H1 (cell line): Measurements from ENCODE around the gene POLE2. TPM values are rescaled to one million over a fixed set of nuclear protein-coding genes. Genes with fewer than 3 reads are reported as not detected.

ENCODE experiments used
- BRCA1 ChIP-seq: IDR thresholded peaks from 2 replicates; pipeline ENCODE4 v1.6.1; 2012; ENCODE audit warnings: low read depth, low read length, improper control_type of control experiment
- CHD2 ChIP-seq: IDR thresholded peaks from 2 replicates; pipeline ENCODE4 v1.6.1; 2012; ENCODE audit warnings: low read length, improper control_type of control experiment
- CREB1 ChIP-seq: IDR thresholded peaks from 2 replicates; pipeline ENCODE4 v1.6.1; 2012; ENCODE audit warnings: inconsistent platforms
- CTBP2 ChIP-seq: IDR thresholded peaks from 2 replicates; pipeline ENCODE4 v1.7.0; 2011; ENCODE audit warnings: borderline replicate concordance, mild to moderate bottlenecking, moderate library complexity, mixed read lengths, low read length; ENCODE audit not compliant: insufficient read depth, insufficient read length
- EGR1 ChIP-seq: IDR thresholded peaks from 2 replicates; pipeline ENCODE4 v1.6.1; 2011; ENCODE audit warnings: low read depth, low read length, borderline replicate concordance
- GTF2F1 ChIP-seq: IDR thresholded peaks from 2 replicates; pipeline ENCODE4 v1.6.1; 2012; ENCODE audit warnings: low read depth, low read length, improper control_type of control experiment, borderline replicate concordance
- KDM4A ChIP-seq: IDR thresholded peaks from one replicate; pipeline ENCODE4 v1.7.1; 2012; ENCODE audit warnings: low read depth, mild to moderate bottlenecking, moderate library complexity, low read length, inconsistent platforms; ENCODE audit not compliant: severe bottlenecking
- KDM5A ChIP-seq: fragments of 200-600 bp; IDR thresholded peaks from 2 replicates; pipeline ENCODE4 v1.7.1; 2012; ENCODE audit warnings: mild to moderate bottlenecking, low read length, inconsistent platforms, mixed read lengths
- MAX ChIP-seq: IDR thresholded peaks from 2 replicates; pipeline ENCODE4 v1.6.1; 2012; ENCODE audit warnings: inconsistent platforms
- NRF1 ChIP-seq: IDR thresholded peaks from 2 replicates; pipeline ENCODE4 v1.6.1; 2011; ENCODE audit warnings: mild to moderate bottlenecking, low read depth, low read length, improper control_type of control experiment
- PHF8 ChIP-seq: fragments of 200-600 bp; sonication (generic); conservative IDR thresholded peaks from 2 replicates; pipeline ENCODE4 v1.7.1; 2012; ENCODE audit warnings: low read depth, mild to moderate bottlenecking, inconsistent platforms, low read length, moderate library complexity
- POU5F1 ChIP-seq: IDR thresholded peaks from 2 replicates; pipeline ENCODE4 v1.6.1; 2011; ENCODE audit warnings: low read depth, mild to moderate bottlenecking, low read length, moderate library complexity
- RNF2 ChIP-seq: fragments of 200-900, 300-1000 bp; sonication (generic); IDR thresholded peaks from 2 replicates; pipeline ENCODE4 v1.7.1; 2016; ENCODE audit warnings: borderline replicate concordance, low read depth, mild to moderate bottlenecking, antibody characterized with exemption, low read length; ENCODE audit not compliant: poor library complexity, severe bottlenecking; ENCODE audit errors: missing control alignments
- RXRA ChIP-seq: IDR thresholded peaks from 2 replicates; pipeline ENCODE4 v1.6.1; 2011; ENCODE audit warnings: low read depth, mild to moderate bottlenecking, low read length, moderate library complexity; ENCODE audit not compliant: insufficient read depth
- SIN3A ChIP-seq, 2 experiments: IDR thresholded peaks in 1 of 2; conservative IDR thresholded peaks in 1 of 2; 2 replicates each; pipeline ENCODE4 v1.6.1; 2011 to 2012; ENCODE audit warnings: low read length in 2 of 2, improper control_type of control experiment in 1 of 2, low read depth in 1 of 2, mild to moderate bottlenecking in 1 of 2
- SIRT6 ChIP-seq: IDR thresholded peaks from one replicate; pipeline ENCODE4 v1.7.1; 2012; ENCODE audit warnings: low read length, inconsistent platforms
- SP1 ChIP-seq: IDR thresholded peaks from 2 replicates; pipeline ENCODE4 v1.6.1; 2011; ENCODE audit warnings: low read depth, low read length
- SP4 ChIP-seq: IDR thresholded peaks from 2 replicates; pipeline ENCODE4 v1.6.1; 2012; ENCODE audit warnings: low read length, inconsistent platforms
- TCF12 ChIP-seq: IDR thresholded peaks from 2 replicates; pipeline ENCODE4 v1.6.1; 2011; ENCODE audit warnings: low read depth, mild to moderate bottlenecking, low read length
- TEAD4 ChIP-seq: IDR thresholded peaks from 2 replicates; pipeline ENCODE4 v1.6.1; 2012; ENCODE audit warnings: low read depth, low read length, inconsistent platforms, mixed read lengths
- USF2 ChIP-seq: IDR thresholded peaks from 2 replicates; pipeline ENCODE4 v1.6.1; 2011; ENCODE audit warnings: low read length, improper control_type of control experiment
- YY1 ChIP-seq: IDR thresholded peaks from 2 replicates; pipeline ENCODE4 v1.6.1; 2011; ENCODE audit warnings: low read depth, mild to moderate bottlenecking, low read length
- ZNF274 ChIP-seq: IDR thresholded peaks from 2 replicates; pipeline ENCODE4 v1.7.0; 2012; ENCODE audit warnings: low read length, borderline replicate concordance; ENCODE audit errors: extremely low read depth
- polyA plus RNA-seq, 7 experiments: library from polyadenylated mRNA; depleted of rRNA in 3 of 7; stranded (reverse) in 5 of 7; unstranded in 2 of 7; fragments of >200 nt in 5 of 7; fragments of 200-250 nt in 2 of 7; gene quantifications; 1 replicate in 5 of 7; 2 replicates in 1 of 7; 4 replicates in 1 of 7; pipeline versions ENCODE4 v1.2.1 to v1.2.3, GENCODE V29; 2011 to 2013; ENCODE audit warnings: missing spikeins in 2 of 7, mixed read lengths in 2 of 7
- total RNA-seq: library from RNA; stranded (reverse); fragmentation: NEBNext Ultra II Directional; extraction: Animal tissue kit (Norgen Biotek cat#: 25700); gene quantifications from 2 replicates; pipeline ENCODE4 v1.2.1, GENCODE V29; 2021

The POLE2 gene
- total and polyA plus RNA-seq, 2 of the 8 experiments (the other 6 are each of a cell fraction or from before 2014, with no cell fraction given) = 31.2 to 41.7 TPM

- TF ChIP-seq SP1 (no peak), SP4 (no peak), MAX (peak; percentile 10; the same call in 1 of the 2 replicates), ZNF274 (no peak), RNF2 (peak; percentile 60), TEAD4 (no peak; the same call in 1 of the 2 replicates), USF2 (no peak), GTF2F1 (no peak), CREB1 (no peak), TCF12 (no peak), CHD2 (0 out of 2 replicates have a peak, but pooled peaks have one; percentile 22), SIN3A (conservative IDR thresholded peaks at IDR 0.05 in 1 of 2, IDR thresholded peaks at IDR 0.05 in 1 of 2; ENCODE audit: low read depth in 1 of 2, low read length in 2 of 2) (no peak), SIRT6 (no peak), POU5F1 (no peak), PHF8 (peak; percentile 77), RXRA (no peak), BRCA1 (no peak), YY1 (peak; percentile 63; the same call in 1 of the 2 replicates), KDM5A (no peak), CTBP2 (no peak), KDM4A (peak; percentile 84), EGR1 (no peak; the same call in 1 of the 2 replicates), NRF1 (no peak)
Measured at GRCh38 chr14:49692811-49693734, 5.1 kb upstream of the POLE2 start, which contains the start of gene KLHDC1 (continued).
